Thyroid gland (tissue), 4 donors: ENCODE data around the gene SLC13A5. TPM values are rescaled to one million over a fixed set of nuclear protein-coding genes. Genes with fewer than 3 reads are reported as not detected.

Source experiments
- DNase-seq, 2 donors: peaks; one replicate each; pipeline ENCODE4 v3.0.0-alpha.2; 2019
- H3K27ac ChIP-seq, 3 donors: fragments of 200-600 bp; sonication (generic); 1 replicate in 2 of 3; 2 replicates in 1 of 3; pipeline ENCODE4 v1.5.1; 2016 to 2019; ENCODE audit warnings: mild to moderate bottlenecking in 1 of 3, moderate library complexity in 1 of 3
- H3K27me3 ChIP-seq: fragments of 200-600 bp; sonication (generic); one replicate; pipeline ENCODE4 v1.5.1; 2019
- H3K36me3 ChIP-seq, 2 donors: fragments of 200-600 bp; sonication (generic); one replicate each; pipeline ENCODE4 v1.5.1; 2016 to 2019
- H3K4me1 ChIP-seq, 2 donors: fragments of 200-600 bp; sonication (generic); one replicate each; pipeline ENCODE4 v1.5.1; 2017 to 2019
- H3K4me3 ChIP-seq, 3 donors: fragments of 200-600 bp; sonication (generic); replicated peaks in 1 of 3; 1 replicate in 2 of 3; 2 replicates in 1 of 3; pipeline ENCODE4 v1.5.1; 2016; ENCODE audit warnings: mild to moderate bottlenecking in 1 of 3
- H3K9me3 ChIP-seq: fragments of 200-600 bp; sonication (generic); one replicate; pipeline ENCODE4 v1.5.1; 2017
- CTCF ChIP-seq, 6 experiments: fragments of 200-600 bp in 3 of 6; fragments of 450-650 bp in 3 of 6; sonication (generic) in 3 of 6; IDR thresholded peaks; one replicate each; pipeline ENCODE4 v1.5.1; 2016 to 2019; ENCODE audit warnings: antibody characterized with exemption in 6 of 6, mild to moderate bottlenecking in 2 of 6, inconsistent platforms in 1 of 6, moderate library complexity in 1 of 6
- POLR2A ChIP-seq, 2 donors: fragments of 450-650 bp; IDR thresholded peaks; one replicate each; pipeline ENCODE4 v1.6.1; 2017; ENCODE audit warnings: antibody characterized with exemption in 2 of 2, mild to moderate bottlenecking in 2 of 2, moderate library complexity in 1 of 2
- WGBS, 2 donors: methylation state at CpG; one replicate each; pipeline ENCODE4 v1.1.5; 2017; 5-methylcytosine and 5-hydroxymethylcytosine counted together
- intact Hi-C: fragments of 100-400 bp; cut with DNase I; formaldehyde crosslinking; loops from one replicate; pipeline ENCODE4 v1.15.1; 2023
- total RNA-seq, 4 donors: library from RNA; depleted of rRNA; stranded (reverse); fragments of >200 nt; gene quantifications; one replicate each; pipeline ENCODE4 v1.2.3, GENCODE V29; 2016

The SLC13A5 gene
- total RNA-seq, 4 donors from 2014 or later = 0.27 to 0.63 TPM; not detected in 2

GRCh38 chr17:6669479-6670212, 43.5 kb downstream of the SLC13A5 start:
- Histone ChIP-seq H3K4me1 (no peaks in the 10 kb centered on the region), H3K4me3 (no peak overlapping the region), H3K27me3 (no peaks in the 10 kb centered on the region), H3K36me3 (no peaks in the 10 kb centered on the region), H3K27ac (no peak overlapping the region), H3K9me3 (no peaks in the 10 kb centered on the region)
- DNase-seq = no peak
- TF ChIP-seq POLR2A (IDR thresholded peaks at IDR 0.05) (no peak), CTCF (IDR thresholded peaks at IDR 0.05) (no peak)
- 78 to 80% methylated on average over 10 of the region's 10 CpGs for WGBS, 2 donors
- intact Hi-C loops = loop anchor here (10.0 kb wide), 1 partner anchor 175 kb away; no protein-coding TSS in a partner anchor

- Histone ChIP-seq H3K4me1 (no peaks in the 10 kb centered on the region), H3K9me3 (no peaks in the 10 kb centered on the region), H3K36me3 (no peaks in the 10 kb centered on the region), H3K27ac (no peak overlapping the region), H3K4me3 (no peak overlapping the region), H3K27me3 (no peaks in the 10 kb centered on the region)
- no peak for DNase-seq
- WGBS, 2 donors = 78 to 79% methylated on average over 14 of the region's 14 CpGs
- intact Hi-C loops = loop anchor here (10.0 kb wide), 1 partner anchor 176 kb away; no protein-coding TSS in a partner anchor
- TF ChIP-seq POLR2A (IDR thresholded peaks at IDR 0.05) (no peak), CTCF (IDR thresholded peaks at IDR 0.05) (no peak)
Observed at GRCh38 chr17:6668727-6669425, 44.3 kb downstream of the SLC13A5 start.

DNA sequence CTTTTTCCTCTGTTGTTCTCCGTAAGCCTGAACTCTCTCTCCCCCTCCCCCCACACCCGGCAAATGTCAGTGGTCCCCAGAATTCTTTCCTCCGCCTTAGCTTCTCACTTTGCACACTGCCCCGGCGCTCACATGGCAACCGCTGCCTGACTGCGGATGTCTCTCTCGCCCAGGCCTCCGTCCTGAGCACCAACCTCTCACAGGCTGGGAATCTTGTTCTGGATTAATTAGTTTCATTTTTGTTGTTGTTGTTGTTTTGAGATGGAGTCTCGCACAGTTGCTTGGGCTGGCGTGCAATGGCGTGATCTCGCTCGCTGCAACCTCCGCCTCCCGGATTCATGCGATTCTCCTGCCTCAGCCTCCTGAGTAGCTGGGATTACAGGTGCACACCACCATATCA, 45.0 kb downstream of the SLC13A5 start:
- H3K27ac ChIP-seq = no peak overlapping the region
- no peaks in the 10 kb centered on the region for H3K36me3 ChIP-seq
- TF ChIP-seq CTCF (IDR thresholded peaks at IDR 0.05) (no peak), POLR2A (IDR thresholded peaks at IDR 0.05) (no peak)
- no peak for DNase-seq
- H3K4me3 ChIP-seq = no peak overlapping the region
- H3K4me1 ChIP-seq = no peaks in the 10 kb centered on the region
- intact Hi-C loops = loop anchor here (10.0 kb wide), 1 partner anchor 177 kb away; no protein-coding TSS in a partner anchor
- H3K27me3 ChIP-seq = no peaks in the 10 kb centered on the region
- no peaks in the 10 kb centered on the region for H3K9me3 ChIP-seq
- WGBS, 2 donors = 84% methylated on average over 17 of the region's 17 CpGs

DNA sequence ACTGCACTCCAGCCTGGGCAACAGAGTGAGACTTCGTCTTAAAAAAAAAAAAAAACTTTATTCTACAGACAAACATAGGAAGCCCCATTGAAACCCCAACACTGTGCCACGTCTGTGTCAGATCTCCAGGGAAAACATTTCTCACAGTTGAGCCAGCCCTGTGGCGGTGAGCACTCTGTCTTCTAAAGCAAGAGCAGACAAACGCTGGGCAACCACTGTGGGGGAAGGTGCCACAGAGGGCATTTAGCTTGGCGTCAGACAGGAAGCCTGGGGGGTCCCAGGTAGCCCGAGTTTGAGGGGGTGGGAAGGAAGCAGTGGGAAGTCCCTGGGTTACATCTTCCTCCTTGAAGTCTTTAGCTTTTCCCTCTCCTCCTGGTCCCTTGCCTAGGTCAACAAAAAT, 45.7 kb downstream of the SLC13A5 start:
- no peaks in the 10 kb centered on the region for H3K4me1 ChIP-seq
- no peak overlapping the region for H3K4me3 ChIP-seq
- TF ChIP-seq CTCF (IDR thresholded peaks at IDR 0.05) = no peak
- no peak for TF ChIP-seq POLR2A (IDR thresholded peaks at IDR 0.05)
- no peaks in the 10 kb centered on the region for H3K27me3 ChIP-seq
- no peak for DNase-seq
- H3K9me3 ChIP-seq = no peaks in the 10 kb centered on the region
- H3K27ac ChIP-seq = no peak overlapping the region
- intact Hi-C loops = loop anchor here (10.0 kb wide), 1 partner anchor 177 kb away; no protein-coding TSS in a partner anchor
- H3K36me3 ChIP-seq = no peaks in the 10 kb centered on the region
- WGBS, 2 donors = 66 to 73% methylated on average over 6 of the region's 6 CpGs

DNA sequence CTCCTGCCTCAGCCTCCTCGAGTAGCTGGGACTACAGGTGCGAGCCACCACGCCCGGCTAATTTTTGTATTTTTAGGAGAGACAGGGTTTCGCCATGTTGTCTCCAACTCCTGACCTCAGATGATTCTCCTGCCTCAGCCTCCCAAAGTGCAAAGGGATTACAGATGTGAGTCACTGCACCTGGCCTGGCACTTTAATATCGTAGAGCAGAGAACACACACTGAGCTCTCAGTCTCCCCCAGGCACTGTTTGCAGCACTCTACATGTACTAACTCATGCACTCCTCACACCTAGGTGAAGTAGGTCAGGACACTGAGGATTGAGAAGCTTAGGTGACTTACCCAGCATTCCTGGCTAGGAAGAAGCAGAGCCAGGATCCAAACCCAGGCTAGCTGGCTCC, 46.6 kb downstream of the SLC13A5 start:
- intact Hi-C loops = loop anchor here (10.0 kb wide), 1 partner anchor 178 kb away; no protein-coding TSS in a partner anchor
- WGBS, 2 donors = 89 to 94% methylated on average over 6 of the region's 6 CpGs
- no peaks in the 10 kb centered on the region for H3K4me1 ChIP-seq
- H3K27me3 ChIP-seq = no peaks in the 10 kb centered on the region
- DNase-seq = no peak
- H3K27ac ChIP-seq = no peak overlapping the region
- no peaks in the 10 kb centered on the region for H3K9me3 ChIP-seq
- H3K36me3 ChIP-seq = no peaks in the 10 kb centered on the region
- H3K4me3 ChIP-seq = no peak overlapping the region
- TF ChIP-seq POLR2A (IDR thresholded peaks at IDR 0.05) = no peak
- TF ChIP-seq CTCF (IDR thresholded peaks at IDR 0.05) = no peak
